NCI-H748 (cell line): ENCODE results near the gene ATP6V0E1.
"Not testable (repeated sequence)": the region's sequence is repeated elsewhere in the genome, so short reads cannot be mapped to it uniquely, and the experiment has no call there.

Source experiments
- DNase-seq: peaks from one replicate; lab custom pipeline; 2025; ENCODE audit not compliant: unreplicated experiment; lab: John Stamatoyannopoulos, UW

Gene ATP6V0E1

GRCh38 chr5:173069671-173070070, 86.1 kb downstream of the ATP6V0E1 start:
- no peak for DNase-seq

GRCh38 chr5:173075137-173075843, 91.7 kb downstream of the ATP6V0E1 start:
- DNase-seq = no peak

GRCh38 chr5:173075970-173076369, 92.4 kb downstream of the ATP6V0E1 start:
- DNase-seq = no peak

- not testable (repeated sequence) for DNase-seq
Observed at GRCh38 chr5:173076471-173076870, 92.9 kb downstream of the ATP6V0E1 start.

- DNase-seq = no peak
Observed at GRCh38 chr5:173078878-173079277, 95.3 kb downstream of the ATP6V0E1 start.
